GM21360 (cell line): ENCODE data around the gene NARF.
A peak's percentile ranks its signal among the peaks of the same experiment; 100 is the strongest.
"Not testable (repeated sequence)": the region's sequence is repeated elsewhere in the genome, so short reads cannot be mapped to it uniquely, and the experiment has no call there.

Source experiments
- ATAC-seq: cut with Tn5 transposase; IDR thresholded peaks from one replicate; pipeline ENCODE4 v1.9.1; 2021; ENCODE audit warnings: mild to moderate bottlenecking, moderate library complexity; ENCODE audit not compliant: unreplicated experiment

NARF gene

DNA sequence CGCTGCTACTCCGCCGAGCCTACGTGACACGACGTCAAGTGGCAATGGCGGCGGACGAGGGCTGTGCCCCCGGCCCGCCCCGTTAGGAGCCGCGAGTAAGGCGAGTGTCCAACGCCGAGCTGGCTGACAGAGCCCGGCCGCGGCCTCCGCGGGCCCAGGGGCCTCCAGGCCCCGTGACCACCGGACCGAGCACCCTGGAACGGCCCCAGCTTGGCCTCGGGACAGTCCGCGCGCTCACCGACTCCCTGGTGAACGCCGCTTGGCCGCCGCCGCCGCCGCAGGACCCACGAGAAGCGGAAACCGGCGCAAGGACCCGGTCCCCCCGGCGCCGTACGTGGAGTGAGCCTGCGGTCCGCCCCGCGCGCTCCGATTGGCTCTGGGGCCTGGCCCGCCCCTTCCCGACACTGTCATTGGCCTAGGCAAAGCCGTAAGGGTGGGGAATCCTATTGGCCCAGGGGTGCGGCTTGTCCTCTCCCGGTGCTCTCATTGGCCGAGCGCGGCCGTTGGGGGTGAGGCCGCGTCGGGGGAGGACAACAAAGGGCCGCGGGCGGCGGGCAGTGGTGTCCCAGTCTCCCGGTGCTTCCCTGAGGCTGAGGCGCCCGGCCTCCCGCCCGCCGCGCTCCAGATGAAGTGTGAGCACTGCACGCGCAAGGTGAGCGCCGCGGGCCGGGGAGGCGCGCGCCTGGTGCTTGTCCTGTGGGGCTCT lies at the start of gene NARF:
TSS of gene NARF (plus strand) at position 563 of the 706 bp plus-strand sequence. CDS start at position 626, 63 bp downstream.
- peak; percentile 90 for ATAC-seq

DNA sequence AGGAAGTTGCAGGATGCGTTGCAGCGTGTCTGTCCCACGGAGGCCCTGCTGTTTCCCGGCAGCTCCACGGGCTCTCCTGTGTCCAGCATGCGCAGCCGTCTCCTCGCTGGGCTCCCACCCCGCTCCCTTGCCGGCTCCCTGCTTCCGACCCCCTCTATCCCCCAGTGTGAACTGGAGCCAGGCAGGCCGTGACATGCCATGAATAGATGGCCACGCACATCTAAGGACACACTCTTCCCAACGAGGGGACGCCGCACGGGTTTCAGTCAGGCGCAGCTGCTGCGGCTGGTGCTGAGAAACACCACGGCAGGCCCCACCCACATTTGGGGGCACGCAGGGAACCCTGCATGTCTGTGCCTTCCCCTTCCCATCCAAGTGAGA lies 49.6 kb upstream of the NARF start:
- no peak for ATAC-seq

DNA sequence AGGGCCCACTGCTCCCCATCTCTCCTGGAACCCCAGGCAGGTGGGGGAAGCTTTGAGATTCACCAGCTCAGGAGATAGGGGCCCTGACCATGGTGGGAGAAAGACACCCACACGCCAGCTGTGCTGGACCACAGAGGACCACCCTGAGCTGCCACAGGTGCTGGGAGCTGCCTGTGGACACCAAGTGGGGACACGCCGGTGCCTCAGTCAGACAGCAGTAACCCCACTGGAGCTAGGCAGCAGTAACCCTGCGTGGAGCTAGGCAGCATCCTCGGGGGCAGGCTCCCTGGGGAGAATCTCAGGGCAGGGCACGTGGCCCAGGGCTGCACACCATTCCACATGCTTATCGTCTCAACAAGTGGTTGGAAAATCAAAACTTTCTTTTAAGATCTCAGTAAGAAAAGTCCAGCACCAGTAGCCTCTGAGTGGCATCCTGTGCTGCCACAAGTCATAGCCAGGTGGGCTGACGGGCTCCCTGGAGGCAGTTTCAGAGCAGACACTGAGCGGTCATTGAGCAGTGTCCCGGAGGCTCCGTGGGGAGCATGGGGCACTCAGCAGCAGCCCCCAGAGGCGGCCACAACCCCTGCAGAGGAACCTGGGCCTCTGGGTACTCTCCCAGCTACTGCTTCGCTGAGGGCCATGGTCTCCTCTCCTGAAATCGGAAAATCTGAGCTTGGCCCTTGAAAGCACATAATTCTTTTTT lies 48.4 kb upstream of the NARF start:
- ATAC-seq: no peak

DNA sequence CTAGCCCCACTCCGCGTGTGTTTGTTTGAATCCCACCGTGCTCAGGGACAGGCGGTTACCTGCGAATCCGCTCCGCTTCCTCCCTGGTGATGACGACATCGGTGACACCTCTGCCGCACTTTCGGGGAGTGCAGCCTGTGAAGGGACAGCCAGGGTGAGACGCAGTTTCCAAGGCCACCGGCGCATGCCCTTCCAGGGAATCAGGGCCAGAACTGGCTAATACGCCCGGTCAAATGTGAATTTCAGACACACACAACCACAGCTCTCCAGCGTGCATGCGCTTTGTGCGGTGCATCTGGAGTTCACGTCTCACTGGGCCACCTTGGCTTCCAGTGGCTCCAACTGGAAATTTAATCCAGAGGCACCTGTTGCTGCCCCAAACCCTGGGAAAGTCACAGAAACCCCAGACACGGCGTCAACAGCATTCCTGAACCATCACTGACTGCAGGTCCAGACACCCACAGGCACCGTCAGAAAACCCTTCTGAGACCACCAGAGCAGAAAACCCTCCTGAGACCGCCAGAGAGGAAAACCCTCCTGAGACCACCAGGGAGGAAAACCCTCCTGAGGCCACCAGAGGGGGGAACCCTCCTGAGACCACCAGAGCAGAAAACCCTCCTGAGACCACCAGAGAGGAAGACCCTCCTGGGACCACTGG lies 47.0 kb upstream of the NARF start:
- no peak for ATAC-seq

DNA sequence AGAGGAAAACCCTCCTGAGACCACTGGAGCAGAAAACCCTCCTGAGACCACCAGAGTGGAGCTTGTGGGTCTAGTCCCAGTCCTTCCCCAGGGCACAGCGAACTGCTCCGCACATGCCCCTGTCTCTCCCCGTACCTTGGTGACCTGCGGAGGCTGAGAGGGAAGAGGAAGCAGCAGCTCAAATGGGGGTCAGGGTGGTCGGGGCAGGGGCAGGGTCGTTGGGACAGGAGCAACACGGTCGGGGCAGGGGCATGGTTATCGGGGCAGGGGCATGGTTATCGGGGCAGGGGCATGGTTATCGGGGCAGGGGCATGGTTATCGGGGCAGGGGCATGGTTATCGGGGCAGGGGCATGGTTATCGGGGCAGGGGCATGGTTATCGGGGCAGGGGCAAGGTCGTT lies 46.5 kb upstream of the NARF start:
- not testable (repeated sequence) for ATAC-seq

DNA sequence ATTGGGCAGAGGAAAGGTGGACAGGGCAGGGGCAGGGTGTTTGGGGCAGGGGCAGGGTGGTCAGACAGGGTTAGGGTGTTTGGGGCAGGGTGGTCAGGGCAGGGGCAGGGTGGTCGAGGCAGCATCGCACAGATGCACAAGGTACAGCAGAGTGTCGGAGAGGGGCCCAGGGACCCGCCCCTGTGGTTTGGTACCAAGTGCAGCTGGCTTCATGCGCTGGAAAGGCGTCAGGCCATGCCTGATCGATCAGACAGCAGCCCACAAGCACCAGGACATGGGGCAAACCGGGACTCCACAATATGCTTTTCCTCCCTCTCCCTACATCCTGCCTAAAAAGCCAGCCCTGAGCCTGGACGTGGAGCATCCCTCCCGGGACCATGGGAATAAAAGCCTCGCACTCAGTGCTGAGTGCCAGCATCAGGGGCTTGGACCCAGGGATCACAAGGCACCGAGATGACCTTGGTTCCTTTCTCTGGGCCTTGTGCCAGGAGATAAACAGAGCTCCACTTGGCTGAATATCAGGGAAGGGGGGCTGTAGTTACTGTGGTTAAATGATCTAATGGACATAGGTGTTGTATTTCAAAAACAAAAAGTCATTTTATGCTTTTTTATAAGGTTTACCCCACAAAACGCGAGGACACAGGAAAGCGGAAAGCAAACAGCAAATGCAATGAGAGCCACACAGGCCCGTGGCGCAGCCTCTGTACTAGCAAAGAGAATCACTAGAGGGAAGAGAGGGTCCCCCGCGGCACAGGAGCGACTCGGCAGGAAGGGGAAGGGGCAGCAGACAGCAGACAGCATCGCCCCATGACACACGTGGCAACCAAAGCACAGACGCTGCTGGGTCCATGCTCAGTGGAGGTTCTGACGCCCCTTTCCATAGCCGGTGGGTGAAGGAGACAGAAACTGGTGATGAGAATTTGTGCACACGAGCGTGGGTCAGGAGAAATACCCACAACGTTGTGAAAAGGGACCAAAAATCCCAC lies 45.7 kb upstream of the NARF start:
- no peak for ATAC-seq

DNA sequence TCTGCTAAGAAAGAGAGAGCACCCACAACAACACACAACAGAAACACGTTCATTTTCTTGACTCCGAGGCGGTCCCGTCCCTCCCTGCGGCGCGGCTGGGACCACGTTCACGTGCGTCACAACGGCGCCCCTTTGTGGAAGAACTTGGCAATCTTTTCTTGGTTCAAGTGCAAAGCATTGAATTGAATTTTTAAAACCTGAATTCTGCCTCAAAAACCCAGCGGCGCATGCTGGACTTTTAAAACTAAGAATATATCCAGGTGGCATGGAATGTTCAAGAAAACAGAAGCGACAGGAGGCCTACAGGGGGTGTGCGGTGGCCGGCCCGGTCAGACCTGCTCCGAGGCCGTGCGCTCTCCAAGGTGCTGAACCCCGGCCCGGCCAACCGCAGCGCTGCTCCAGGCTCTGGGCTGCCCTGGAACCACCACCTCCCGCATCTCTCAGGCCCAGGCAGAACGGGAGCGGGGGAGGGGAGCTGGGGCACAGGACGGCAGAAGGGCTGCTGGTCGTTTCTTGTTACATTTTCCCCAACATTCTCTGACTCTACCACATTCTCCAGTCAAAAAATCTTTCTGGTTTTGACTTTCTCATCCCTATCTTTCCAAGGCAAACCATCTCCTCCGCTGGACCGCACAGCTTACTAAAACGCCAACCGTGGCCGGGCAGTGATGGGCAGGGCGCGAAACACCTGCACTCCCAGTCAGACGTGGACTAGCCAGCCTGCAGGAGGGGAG lies 43.8 kb upstream of the NARF start:
- no peak for ATAC-seq

DNA sequence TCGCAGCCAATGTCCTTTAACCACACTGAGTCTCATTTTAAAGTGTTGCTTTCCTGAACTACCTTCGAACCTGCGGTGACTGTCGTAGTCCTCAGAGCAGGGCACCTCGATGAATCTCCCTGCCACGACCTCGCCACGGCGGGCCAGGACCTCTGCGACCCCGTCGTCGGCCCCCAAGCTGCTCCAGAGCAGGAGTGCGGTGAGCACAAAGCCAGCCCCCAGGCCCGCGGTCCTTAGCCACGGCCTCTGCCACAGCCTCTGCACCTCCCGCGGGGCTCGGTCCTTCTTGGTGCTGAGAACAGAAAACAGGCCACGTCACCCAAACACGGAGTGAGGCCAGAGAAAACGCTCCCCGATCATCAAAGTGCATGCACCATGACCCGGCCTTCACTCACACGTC lies 43.2 kb upstream of the NARF start:
- no peak for ATAC-seq

DNA sequence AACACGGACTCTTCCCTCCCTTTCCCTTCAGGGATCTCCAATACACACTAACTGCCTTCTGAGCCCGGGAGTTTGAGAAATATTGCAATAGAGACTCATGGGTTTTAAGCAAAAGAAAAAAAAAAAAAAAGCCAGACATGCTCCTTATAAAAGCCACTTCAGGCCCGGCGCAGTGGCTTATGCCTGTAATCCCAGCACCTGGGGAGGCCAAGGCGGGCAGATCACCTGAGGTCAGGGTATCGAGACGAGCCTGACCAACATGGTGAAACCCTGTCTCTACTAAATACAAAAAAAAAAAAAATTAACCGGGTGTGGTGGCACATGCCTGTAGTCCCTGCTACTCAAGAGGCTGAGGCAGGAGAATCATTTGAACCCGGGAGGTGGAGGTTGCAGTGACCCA lies 42.8 kb upstream of the NARF start:
- no peak for ATAC-seq

DNA sequence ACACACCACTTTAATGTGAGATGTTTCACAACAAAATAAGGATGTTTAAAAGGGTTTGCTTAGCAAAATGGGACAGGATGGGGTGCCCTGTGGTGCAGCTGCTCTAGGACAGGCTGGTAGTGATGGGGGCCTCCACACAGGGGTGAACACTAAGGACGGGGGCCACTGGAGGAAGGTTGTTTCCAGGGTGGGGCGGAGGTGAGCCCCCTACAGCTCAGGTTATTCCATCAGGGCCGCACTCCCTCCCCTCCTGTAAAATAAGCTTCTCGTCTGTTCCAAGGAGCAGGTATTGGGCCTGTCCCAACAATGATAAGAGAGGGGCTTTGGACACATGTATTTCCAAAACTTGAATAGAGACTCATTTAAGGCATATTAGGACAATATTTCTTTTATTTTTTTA lies 42.3 kb upstream of the NARF start:
- no peak for ATAC-seq

DNA sequence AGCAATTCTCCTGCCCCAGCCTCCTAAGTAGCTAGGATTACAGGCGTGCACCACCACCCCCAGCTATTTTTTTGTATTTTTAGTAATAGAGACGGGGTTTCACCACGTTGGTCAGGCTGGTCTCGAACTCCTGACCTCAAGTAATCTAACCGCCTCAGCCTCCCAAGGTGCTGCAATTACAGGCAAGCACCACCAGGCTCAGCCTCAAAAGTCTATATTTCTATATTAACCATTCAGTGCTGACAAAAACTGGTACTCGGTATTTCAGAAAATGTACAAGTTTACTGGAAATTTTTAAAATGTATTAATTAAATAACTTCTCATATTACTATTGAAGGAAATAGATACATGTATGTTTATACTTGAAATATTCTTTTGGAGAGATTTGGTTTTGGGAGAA lies 41.8 kb upstream of the NARF start:
- no peak for ATAC-seq

DNA sequence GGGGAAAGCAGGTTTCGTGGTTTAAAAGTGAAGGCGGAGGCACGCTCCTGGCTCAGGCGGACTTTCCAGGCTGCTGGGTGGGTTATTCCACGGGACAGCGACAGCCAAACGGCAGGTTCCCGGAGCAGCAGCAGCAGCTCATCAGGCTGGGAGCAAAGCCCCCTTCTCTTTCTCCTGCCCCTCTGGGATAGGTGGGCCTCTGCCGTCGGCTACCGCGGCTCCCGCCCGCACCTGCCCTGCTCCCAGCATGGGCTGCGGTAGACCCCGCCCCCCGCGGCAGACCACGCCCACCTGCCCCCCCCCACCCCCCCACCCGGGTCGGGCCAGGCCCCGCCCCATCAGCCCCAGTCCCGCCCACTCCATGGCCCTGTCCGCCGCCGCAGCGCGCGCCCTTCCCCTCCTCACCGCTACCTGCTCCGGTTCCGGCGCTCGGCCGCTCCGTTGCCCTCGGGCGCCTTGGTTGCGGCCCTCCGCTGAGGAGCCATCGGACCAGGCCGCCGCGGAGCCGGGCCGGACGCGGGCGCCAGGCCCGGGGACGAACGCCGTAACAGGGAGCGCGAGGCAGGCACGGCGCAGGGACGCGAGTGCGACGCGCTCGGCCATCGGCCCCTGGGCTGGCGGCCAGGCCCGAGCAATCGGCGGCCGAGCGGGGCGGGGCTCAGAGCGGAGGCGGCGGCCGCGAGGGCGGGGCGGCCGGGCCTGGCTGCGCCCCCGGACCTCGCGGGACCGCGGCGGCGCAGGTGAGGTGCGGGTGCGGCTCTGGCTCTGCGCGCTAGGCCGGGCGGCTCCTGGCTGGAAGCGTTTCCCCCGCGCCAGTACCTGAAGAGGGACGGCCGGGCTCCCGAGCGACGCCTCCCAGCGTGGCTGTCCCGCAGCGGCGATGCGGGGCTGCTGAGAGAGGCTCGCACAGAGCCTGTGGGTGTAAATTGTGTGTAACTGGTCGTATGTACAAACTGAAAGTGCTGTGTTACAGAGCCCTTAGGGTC lies 40.2 kb upstream of the NARF start, which contains the start of the genes HEXD and OGFOD3:
TSS of gene HEXD (plus strand) at position 347 of the 986 bp plus-strand sequence. CDS start 1,453 bp downstream, outside the sequence.
TSS of gene OGFOD3 (minus strand) at position 586 of the 986 bp plus-strand sequence. CDS start at position 485, 101 bp downstream.
- peak; percentile 81 for ATAC-seq

DNA sequence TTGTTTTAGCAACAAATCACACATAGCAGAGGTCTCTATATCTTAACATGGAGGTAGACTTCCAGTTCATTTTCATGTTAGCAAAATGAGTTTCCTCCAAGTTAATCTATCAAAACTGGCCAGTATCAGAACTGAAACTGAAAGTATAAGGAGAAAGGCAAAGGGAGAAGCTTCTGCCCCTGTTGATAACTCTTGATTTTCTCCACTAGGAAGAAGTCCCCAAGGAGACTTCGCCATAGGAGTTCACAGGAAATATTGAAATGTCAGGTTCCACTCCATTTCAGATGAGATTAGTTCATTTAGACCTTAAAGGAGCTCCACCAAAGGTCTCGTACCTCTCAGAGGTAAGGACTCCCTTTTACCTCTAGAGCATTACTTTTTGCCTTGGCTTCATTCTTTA lies 39.0 kb upstream of the NARF start:
- no peak for ATAC-seq

DNA sequence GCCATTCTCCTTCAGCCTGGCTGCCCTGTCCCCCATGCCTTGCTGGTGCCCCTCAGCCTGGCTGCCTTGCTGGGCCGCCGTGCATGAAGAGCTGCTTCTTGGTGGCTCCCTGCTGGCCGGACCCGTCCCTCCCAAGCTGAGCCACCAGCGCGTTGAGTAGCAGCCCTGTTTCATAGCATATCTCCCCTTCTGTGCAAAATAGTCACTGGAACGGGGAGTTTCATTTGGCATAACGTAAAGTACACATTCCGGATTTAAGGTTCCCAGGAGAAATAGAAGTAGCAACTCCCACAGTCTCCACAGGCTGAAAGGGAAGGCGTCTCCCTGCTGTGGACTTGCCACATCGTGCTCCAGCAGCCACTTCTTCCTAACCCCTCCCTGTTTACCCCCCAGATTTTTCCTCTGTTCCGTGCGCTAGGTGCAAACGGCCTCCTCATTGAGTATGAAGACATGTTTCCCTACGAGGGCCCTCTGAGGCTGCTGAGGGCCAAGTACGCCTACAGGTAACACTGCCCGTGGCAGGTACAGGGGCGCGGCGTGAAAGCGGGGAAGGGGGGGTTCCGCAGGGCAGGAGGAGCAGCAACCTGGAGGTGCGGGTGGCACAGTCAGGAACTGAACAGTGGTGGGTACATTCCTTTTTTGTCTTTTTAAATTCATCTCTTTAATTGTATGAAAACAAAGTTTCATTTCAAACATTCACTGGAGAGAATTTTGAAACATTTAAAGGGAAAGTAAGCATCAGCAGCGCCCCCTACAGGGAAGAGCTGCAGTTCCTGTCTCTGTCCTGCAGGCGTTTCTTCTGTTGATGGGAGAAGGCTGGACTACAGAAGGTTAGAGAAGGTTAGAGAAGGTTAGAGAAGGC lies 34.3 kb upstream of the NARF start:
- ATAC-seq: no peak

DNA sequence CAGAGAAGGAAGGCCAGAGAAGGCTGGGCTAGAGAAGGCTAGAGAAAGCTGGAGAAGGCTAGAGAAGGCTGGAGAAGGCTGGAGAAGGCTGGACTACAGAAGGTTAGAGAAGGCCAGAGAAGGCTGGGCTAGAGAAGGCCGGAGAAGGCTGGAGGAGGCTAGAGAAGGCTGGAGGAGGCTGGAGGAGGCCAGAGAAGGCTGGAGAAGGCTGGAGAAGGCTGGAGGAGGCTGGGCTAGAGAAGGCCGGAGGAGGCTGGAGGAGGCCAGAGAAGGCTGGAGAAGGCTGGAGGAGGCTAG lies 33.7 kb upstream of the NARF start:
- ATAC-seq: no peak

DNA sequence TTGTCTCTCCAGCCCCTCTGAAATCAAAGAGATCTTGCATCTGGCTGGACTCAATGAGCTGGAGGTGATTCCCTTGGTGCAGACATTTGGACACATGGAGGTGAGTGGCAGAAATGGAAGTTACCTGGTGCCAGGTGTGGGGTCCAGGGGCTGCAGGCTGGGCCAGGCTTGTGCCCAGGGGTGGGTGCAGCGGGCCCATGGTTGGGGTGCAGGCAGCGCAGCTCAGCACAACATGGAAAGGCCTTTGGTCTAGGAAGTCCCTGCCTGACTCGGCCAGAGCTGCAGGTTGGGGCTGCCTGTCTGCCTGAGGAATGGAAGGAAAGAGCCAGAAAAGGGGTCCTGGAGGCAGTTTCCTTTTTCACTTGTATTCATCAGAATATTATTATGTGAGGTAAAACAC lies 30.0 kb upstream of the NARF start:
- ATAC-seq: no peak

DNA sequence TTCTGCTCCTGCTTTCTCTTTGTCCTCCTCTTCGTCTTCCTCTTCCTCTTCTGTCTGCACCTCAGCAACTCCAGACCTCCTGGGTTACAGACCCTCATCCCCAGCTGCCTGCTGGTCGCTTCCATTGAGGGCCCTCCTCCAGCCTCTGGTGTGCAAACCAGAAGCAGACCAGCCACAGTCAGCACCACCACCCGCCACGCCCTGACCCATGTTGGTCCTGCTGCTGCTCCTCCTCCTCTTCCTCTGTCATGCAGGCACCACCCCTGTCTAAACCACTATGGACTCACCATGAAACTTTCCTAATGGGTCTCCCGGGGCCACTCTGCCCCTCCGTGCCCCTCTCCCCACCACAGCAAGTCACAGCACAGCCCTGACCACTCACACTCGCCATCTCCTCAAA lies 28.7 kb upstream of the NARF start:
- no peak for ATAC-seq

DNA sequence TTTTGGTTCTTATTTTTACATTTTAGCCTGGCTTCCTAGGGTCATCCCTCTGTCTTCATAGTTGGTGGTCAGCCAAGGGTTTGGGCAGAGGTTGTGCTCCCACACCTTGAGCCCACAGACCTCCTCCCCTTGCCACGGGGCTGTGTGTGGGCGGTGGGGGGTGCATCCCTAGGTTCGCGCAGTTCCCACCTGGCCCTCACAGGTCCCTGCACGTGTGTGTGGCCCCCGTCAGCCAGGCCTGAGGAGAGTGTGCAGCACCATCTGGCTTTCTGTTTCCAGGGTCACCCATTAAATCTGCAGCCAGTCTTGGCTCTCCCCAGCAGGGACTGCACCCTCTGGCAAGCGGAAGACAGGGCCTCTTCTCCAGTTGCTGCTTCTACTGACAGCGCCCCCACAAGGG lies 26.5 kb upstream of the NARF start:
- ATAC-seq: no peak
